GM23338 (cell line): ENCODE data around the gene SHKBP1. TPM values are rescaled to one million over a fixed set of nuclear protein-coding genes. Genes with fewer than 3 reads are reported as not detected.

Experiments used
- ATAC-seq: fragments of 200-7000 bp; cut with Tn5 transposase; 3 replicates; pipeline ENCODE4 v1.9.1; 2020
- DNase-seq: peaks from one replicate; pipeline ENCODE4 v3.0.0-alpha.2; 2015; ENCODE audit warnings: low spot score
- H2AFZ ChIP-seq: fragments of 200-600 bp; sonication (generic); 2 replicates; pipeline ENCODE4 v1.8.0; 2016; ENCODE audit warnings: antibody characterized with exemption, mild to moderate bottlenecking, moderate library complexity
- H3F3A ChIP-seq: fragments of 200-600 bp; sonication (generic); replicated peaks from 2 replicates; pipeline ENCODE4 v1.8.0; 2017; ENCODE audit warnings: antibody characterized with exemption, mixed run types, low read depth
- H3K27ac ChIP-seq: fragments of 200-600 bp; sonication (generic); 2 replicates; pipeline ENCODE4 v1.6.1; 2016; ENCODE audit warnings: low read depth
- H3K27me3 ChIP-seq: fragments of 200-600 bp; sonication (generic); 2 replicates; pipeline ENCODE4 v1.8.0; 2016; ENCODE audit warnings: mild to moderate bottlenecking, mixed run types, moderate library complexity; ENCODE audit not compliant: insufficient read depth
- H3K36me3 ChIP-seq: fragments of 200-600 bp; sonication (generic); 2 replicates; pipeline ENCODE4 v1.8.0; 2016; ENCODE audit warnings: mild to moderate bottlenecking; ENCODE audit not compliant: insufficient read depth
- H3K4me1 ChIP-seq: fragments of 200-600 bp; sonication (generic); 2 replicates; pipeline ENCODE4 v1.8.0; 2016; ENCODE audit warnings: mild to moderate bottlenecking, moderate library complexity; ENCODE audit not compliant: insufficient read depth
- H3K4me2 ChIP-seq: fragments of 200-600 bp; sonication (generic); 2 replicates; pipeline ENCODE4 v1.7.1; 2017; ENCODE audit warnings: mixed run types
- H3K4me3 ChIP-seq: fragments of 200-600 bp; sonication (generic); 2 replicates; pipeline ENCODE4 v1.6.1; 2016; ENCODE audit warnings: mixed run types
- H3K79me2 ChIP-seq: fragments of 200-600 bp; sonication (generic); replicated peaks from 2 replicates; pipeline ENCODE4 v1.8.0; 2017; ENCODE audit warnings: mild to moderate bottlenecking; ENCODE audit not compliant: insufficient read depth
- H3K9me2 ChIP-seq: fragments of 200-600 bp; sonication (generic); 2 replicates; pipeline ENCODE4 v1.8.0; 2017; ENCODE audit not compliant: insufficient read depth
- H4K20me1 ChIP-seq: fragments of 200-600 bp; sonication (generic); replicated peaks from 2 replicates; pipeline ENCODE4 v1.8.0; 2017; ENCODE audit warnings: mild to moderate bottlenecking; ENCODE audit not compliant: insufficient read depth
- H3K27ac Mint-ChIP-seq: 2 replicates; pipeline ENCODE4 v1.8.0; 2020; ENCODE audit warnings: inconsistent platforms, mild to moderate bottlenecking, moderate library complexity, mixed read lengths
- H3K27me3 Mint-ChIP-seq: 3 replicates; pipeline ENCODE4 v1.8.0; 2022; ENCODE audit warnings: low read depth, mild to moderate bottlenecking, moderate library complexity, mixed read lengths, inconsistent platforms; ENCODE audit not compliant: insufficient read depth, poor library complexity
- H3K36me3 Mint-ChIP-seq: 3 replicates; pipeline ENCODE4 v1.8.0; 2021; ENCODE audit warnings: low read depth, mild to moderate bottlenecking, inconsistent platforms, moderate library complexity, mixed read lengths
- H3K4me1 Mint-ChIP-seq: 3 replicates; pipeline ENCODE4 v1.8.0; 2020; ENCODE audit warnings: mild to moderate bottlenecking, inconsistent platforms, mixed read lengths
- H3K4me3 Mint-ChIP-seq: 3 replicates; pipeline ENCODE4 v1.8.0; 2021; ENCODE audit warnings: moderate library complexity, mild to moderate bottlenecking, inconsistent platforms, mixed read lengths
- H3K9me3 Mint-ChIP-seq: 3 replicates; pipeline ENCODE4 v1.8.0; 2020; ENCODE audit warnings: moderate library complexity, mild to moderate bottlenecking, inconsistent platforms, mixed read lengths
- CREB1 ChIP-seq: fragments of 250-450 bp; sonication (Bioruptor Pico); IDR thresholded peaks from 2 replicates; pipeline ENCODE4 v1.5.0; 2020; ENCODE audit warnings: low read depth, mild to moderate bottlenecking, moderate library complexity
- CTCF ChIP-seq, 2 experiments: fragments of 200-600 bp in 1 of 2; sonication (generic) in 1 of 2; conservative IDR thresholded peaks; 2 replicates each; pipeline versions ENCODE4 v1.5.1 to v1.6.1; 2016 to 2017; ENCODE audit warnings: antibody characterized with exemption in 2 of 2, low read depth in 2 of 2, mild to moderate bottlenecking in 2 of 2, moderate library complexity in 1 of 2
- ETS1 ChIP-seq: IDR thresholded peaks from 2 replicates; pipeline ENCODE4 v1.6.1; 2016; ENCODE audit warnings: antibody characterized with exemption
- EZH2 ChIP-seq: fragments of 200-600 bp; sonication (generic); IDR thresholded peaks from one replicate; pipeline ENCODE4 v1.8.0; 2017; ENCODE audit warnings: antibody characterized with exemption, mild to moderate bottlenecking, low read depth; ENCODE audit not compliant: unreplicated experiment
- EZH2phosphoT487 ChIP-seq: fragments of 200-600 bp; sonication (generic); IDR thresholded peaks from one replicate; pipeline ENCODE4 v1.8.1; 2018; ENCODE audit warnings: antibody characterized with exemption; ENCODE audit not compliant: unreplicated experiment
- NANOG ChIP-seq: IDR thresholded peaks from 2 replicates; pipeline ENCODE4 v1.6.1; 2016; ENCODE audit warnings: antibody characterized with exemption, borderline replicate concordance
- POLR2AphosphoS5 ChIP-seq: IDR thresholded peaks from 2 replicates; pipeline ENCODE4 v1.6.1; 2016; ENCODE audit warnings: antibody characterized with exemption, low read depth
- REST ChIP-seq: IDR thresholded peaks from one replicate; pipeline ENCODE4 v1.6.1; 2018; ENCODE audit warnings: antibody characterized with exemption; ENCODE audit not compliant: unreplicated experiment
- STAT1 ChIP-seq: IDR thresholded peaks from one replicate; pipeline ENCODE4 v1.6.1; 2016; ENCODE audit warnings: antibody characterized with exemption; ENCODE audit not compliant: unreplicated experiment
- ZNF114 ChIP-seq: fragments of 250-450 bp; sonication (Bioruptor Pico); IDR thresholded peaks from 2 replicates; pipeline ENCODE4 v1.5.0; 2020; ENCODE audit warnings: mild to moderate bottlenecking, moderate library complexity
- ZNF331 ChIP-seq: fragments of 250-450 bp; sonication (Bioruptor Pico); IDR thresholded peaks from 2 replicates; pipeline ENCODE4 v1.5.0; 2020; ENCODE audit warnings: low read depth, mild to moderate bottlenecking, moderate library complexity
- polyA plus RNA-seq: library from polyadenylated mRNA; unstranded; fragments of >200 nt; fragmentation: Nextera tagmentation; extraction: Ambion mirVana; gene quantifications from 2 replicates; pipeline ENCODE4 v1.2.1, GENCODE V29; 2016
- total RNA-seq: library from RNA; depleted of rRNA; stranded (reverse); fragments of >200 nt; shearing (Covaris generic); gene quantifications from 2 replicates; pipeline ENCODE4 v1.2.3, GENCODE V29; 2014

Gene SHKBP1
- total and polyA plus RNA-seq, 2 experiments from 2014 or later = 63.2 to 69.8 TPM

- H3K4me3 ChIP-seq = no peak overlapping the region
- H3K36me3 Mint-ChIP-seq = peaks cover 35% of the 10 kb centered on the region
These were observed 43.5 kb downstream of the SHKBP1 start for GRCh38 chr19:40620161-40620485.

GRCh38 chr19:40621283-40621682 lies 44.6 kb downstream of the SHKBP1 start:
- no peaks in the 10 kb centered on the region for H3K9me2 ChIP-seq
- H3K27me3 Mint-ChIP-seq = peaks cover 8% of the 10 kb centered on the region
- peaks cover 40% of the 10 kb centered on the region for H3K36me3 Mint-ChIP-seq
- ATAC-seq = no peak
- H3K4me1 ChIP-seq = peaks cover 11% of the 10 kb centered on the region
- TF ChIP-seq NANOG (no peak), CTCF (conservative IDR thresholded peaks at IDR 0.05; ENCODE audit: low read depth in 2 of 2) (no peak), REST (no peak), EZH2 (no peak), STAT1 (no peak), CREB1 (CRISPR knock-in tag) (no peak)
- H3K9me3 Mint-ChIP-seq = no peaks in the 10 kb centered on the region; the same call in 2 of the 3 replicates
- peaks cover 5% of the 10 kb centered on the region for H4K20me1 ChIP-seq
- H3K27ac ChIP-seq = no peak overlapping the region
- H3F3A ChIP-seq = peaks cover 9% of the 10 kb centered on the region; the same call in 1 of the 2 replicates
- H3K79me2 ChIP-seq = no peaks in the 10 kb centered on the region
- H3K27me3 ChIP-seq = no peaks in the 10 kb centered on the region
- H3K27ac Mint-ChIP-seq = no peak overlapping the region
- no peak overlapping the region; the same call in 2 of the 3 replicates for H3K4me3 Mint-ChIP-seq
- no peak overlapping the region for H3K4me3 ChIP-seq
- peaks cover 12% of the 10 kb centered on the region; the same call in 1 of the 2 replicates for H3K36me3 ChIP-seq
- H3K4me2 ChIP-seq = no peak overlapping the region
- no peak for DNase-seq
- H3K4me1 Mint-ChIP-seq = peaks cover 16% of the 10 kb centered on the region
- H2AFZ ChIP-seq = no peak overlapping the region

More at GRCh38 chr19:40620161-40620485, 43.5 kb downstream of the SHKBP1 start:
- Histone ChIP-seq H3K36me3 (peaks cover 12% of the 10 kb centered on the region; the same call in 1 of the 2 replicates), H3K9me2 (no peaks in the 10 kb centered on the region), H2AFZ (no peak overlapping the region), H3K4me2 (no peak overlapping the region), H3K4me1 (peaks cover 14% of the 10 kb centered on the region), H3F3A (peaks cover 11% of the 10 kb centered on the region; the same call in 1 of the 2 replicates), H3K79me2 (no peaks in the 10 kb centered on the region), H3K27ac (no peak overlapping the region), H3K27me3 (no peaks in the 10 kb centered on the region), H4K20me1 (peaks cover 8% of the 10 kb centered on the region)
- H3K27me3 Mint-ChIP-seq = peaks cover 10% of the 10 kb centered on the region
- no peaks in the 10 kb centered on the region; the same call in 2 of the 3 replicates for H3K9me3 Mint-ChIP-seq
- no peak overlapping the region for H3K27ac Mint-ChIP-seq
- H3K4me3 Mint-ChIP-seq = no peak overlapping the region
- no peak for TF ChIP-seq CREB1 (CRISPR knock-in tag)
- TF ChIP-seq POLR2AphosphoS5 = no peak
- no peak for TF ChIP-seq ZNF114
- TF ChIP-seq EZH2phosphoT487 = no peak
- no peak for TF ChIP-seq ZNF331 (CRISPR knock-in tag)
- TF ChIP-seq ETS1 = no peak
- no peak for TF ChIP-seq REST
- peaks cover 17% of the 10 kb centered on the region for H3K4me1 Mint-ChIP-seq
- no peak for DNase-seq
- no peak for ATAC-seq
